Endodermal cell (in vitro differentiated cells): ENCODE results near the gene PTGER3. TPM values are rescaled to one million over a fixed set of nuclear protein-coding genes. Genes with fewer than 3 reads are reported as not detected.
A peak's percentile ranks its signal among the peaks of the same experiment; 100 is the strongest.

Source experiments
- DNase-seq: peaks from one replicate; pipeline ENCODE4 v3.0.0-alpha.2; 2017
- H3K27ac ChIP-seq: 2 replicates; pipeline ENCODE4 v1.5.1; 2013; ENCODE audit warnings: mild to moderate bottlenecking, low read depth, low read length, moderate library complexity
- H3K27me3 ChIP-seq: 2 replicates; pipeline ENCODE4 v1.6.1; 2013; ENCODE audit warnings: mild to moderate bottlenecking, low read length, moderate library complexity; ENCODE audit not compliant: insufficient read depth, control insufficient read depth, poor library complexity, severe bottlenecking
- H3K36me3 ChIP-seq: 2 replicates; pipeline ENCODE4 v1.7.0; 2013; ENCODE audit warnings: mild to moderate bottlenecking, low read length, moderate library complexity; ENCODE audit not compliant: control insufficient read depth, insufficient read depth
- H3K4me1 ChIP-seq: one replicate; pipeline ENCODE4 v1.7.0; 2013; ENCODE audit warnings: low read length; ENCODE audit not compliant: control insufficient read depth, insufficient read depth
- H3K4me3 ChIP-seq: 2 replicates; pipeline ENCODE4 v1.5.1; 2013; ENCODE audit warnings: mild to moderate bottlenecking, low read length, moderate library complexity
- H3K9ac ChIP-seq: 2 replicates; pipeline ENCODE4 v1.6.1; 2013; ENCODE audit warnings: mild to moderate bottlenecking, low read length, moderate library complexity; ENCODE audit not compliant: poor library complexity, severe bottlenecking; ENCODE audit errors: extremely low read depth
- H3K9me3 ChIP-seq: 2 replicates; pipeline ENCODE4 v1.6.1; 2013; ENCODE audit warnings: mild to moderate bottlenecking, low read length, moderate library complexity; ENCODE audit not compliant: control insufficient read depth
- H3K27ac Mint-ChIP-seq: 2 replicates; pipeline ENCODE4 v1.8.0; 2020; ENCODE audit warnings: mixed read lengths
- H3K27me3 Mint-ChIP-seq: 2 replicates; pipeline ENCODE4 v1.8.0; 2021; ENCODE audit warnings: mild to moderate bottlenecking, mixed read lengths; ENCODE audit not compliant: insufficient read depth
- H3K36me3 Mint-ChIP-seq: 2 replicates; pipeline ENCODE4 v1.8.0; 2020; ENCODE audit warnings: low read depth, mixed read lengths
- H3K4me1 Mint-ChIP-seq: 2 replicates; pipeline ENCODE4 v1.8.0; 2020; ENCODE audit warnings: mixed read lengths
- H3K4me3 Mint-ChIP-seq: 2 replicates; pipeline ENCODE4 v1.8.0; 2020; ENCODE audit warnings: mild to moderate bottlenecking, moderate library complexity, mixed read lengths
- H3K9me3 Mint-ChIP-seq: 2 replicates; pipeline ENCODE4 v1.8.0; 2020; ENCODE audit warnings: mild to moderate bottlenecking, mixed read lengths
- WGBS, 2 experiments: methylation state at CpG; one replicate each; pipeline versions ENCODE4 v1.1.5 to v1.1.7; 2013; ENCODE audit warnings: missing lambda C conversion rate in 2 of 2, mixed read lengths in 1 of 2; ENCODE audit not compliant: insufficient coverage in 1 of 2, insufficient read length in 1 of 2; 5-methylcytosine and 5-hydroxymethylcytosine counted together
- microRNA-seq: library from miRNA; unstranded; fragments of <30 nt; microRNA quantifications from one replicate; pipeline ENCODE4 v1.2.0, GENCODE V29; 2020; ENCODE audit warnings: borderline microRNAs expressed
- total RNA-seq, 2 donors: library from RNA; stranded (reverse); fragmentation: NEBNext Ultra II Directional in 1 of 2; extraction: Animal tissue kit (Norgen Biotek cat#: 25700) in 1 of 2; gene quantifications; 2 replicates in 1 of 2; 3 replicates in 1 of 2; pipeline ENCODE4 v1.2.1, GENCODE V29; 2021
- TF ChIP-seq, protein P1 (sequence below): fragments of 200-600 bp; sonication (generic); conservative IDR thresholded peaks from 2 replicates; pipeline ENCODE4 v1.5.0; 2021; ENCODE audit warnings: antibody characterized with exemption, mild to moderate bottlenecking

PTGER3 gene
- total RNA-seq, 2 donors from 2014 or later: 0.13 to 0.18 TPM

DNA sequence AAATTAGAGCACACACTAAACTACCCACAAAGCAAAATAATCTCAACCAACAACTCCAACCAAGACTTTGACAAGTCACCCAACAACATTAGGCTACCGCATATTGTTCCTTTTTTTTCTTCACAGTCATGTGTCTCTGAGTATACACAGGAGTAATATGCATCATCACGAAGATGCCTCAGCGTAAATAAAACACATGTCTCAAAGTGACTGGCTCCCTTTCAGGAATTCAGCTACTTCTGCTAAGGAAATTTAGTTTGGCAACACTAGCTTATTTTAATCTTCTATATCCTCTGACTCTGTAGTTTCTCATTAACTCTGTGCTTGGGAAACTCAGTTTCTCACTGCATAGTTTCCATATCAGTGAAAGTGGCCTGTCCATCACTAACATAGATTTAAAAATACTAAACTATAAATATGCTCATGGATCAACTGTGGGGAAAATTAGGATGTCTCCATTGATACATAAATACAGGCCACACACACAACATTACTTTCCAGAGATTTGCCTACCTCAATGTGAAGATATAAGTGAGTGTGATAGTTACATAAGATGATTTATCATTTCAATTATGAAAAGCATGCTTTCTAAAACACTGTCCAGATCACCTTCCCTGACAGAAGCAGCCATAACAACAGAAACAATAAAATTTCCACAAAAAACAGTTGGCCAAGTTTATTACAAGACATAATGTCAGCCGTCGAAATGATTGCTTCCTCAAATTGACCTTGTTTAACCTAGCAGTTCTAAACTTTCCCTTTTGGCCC, 113.2 kb downstream of the PTGER3 start:
- H3K36me3 Mint-ChIP-seq: no peaks in the 10 kb centered on the region
- 88 to 92% methylated on average over 5 of the region's 5 CpGs for WGBS, 2 experiments
- H3K27ac Mint-ChIP-seq: no peak overlapping the region
- Histone ChIP-seq H3K36me3 (no peaks in the 10 kb centered on the region), H3K4me3 (no peak overlapping the region), H3K9me3 (peaks cover 15% of the 10 kb centered on the region), H3K27me3 (no peaks in the 10 kb centered on the region), H3K4me1 (no peaks in the 10 kb centered on the region), H3K27ac (no peak overlapping the region), H3K9ac (no peak overlapping the region)
- no peak for DNase-seq
- no peaks in the 10 kb centered on the region for H3K4me1 Mint-ChIP-seq
- peaks cover 13% of the 10 kb centered on the region for H3K9me3 Mint-ChIP-seq
- no peak overlapping the region for H3K4me3 Mint-ChIP-seq
- no peaks in the 10 kb centered on the region for H3K27me3 Mint-ChIP-seq
- TF ChIP-seq, protein P1, sequence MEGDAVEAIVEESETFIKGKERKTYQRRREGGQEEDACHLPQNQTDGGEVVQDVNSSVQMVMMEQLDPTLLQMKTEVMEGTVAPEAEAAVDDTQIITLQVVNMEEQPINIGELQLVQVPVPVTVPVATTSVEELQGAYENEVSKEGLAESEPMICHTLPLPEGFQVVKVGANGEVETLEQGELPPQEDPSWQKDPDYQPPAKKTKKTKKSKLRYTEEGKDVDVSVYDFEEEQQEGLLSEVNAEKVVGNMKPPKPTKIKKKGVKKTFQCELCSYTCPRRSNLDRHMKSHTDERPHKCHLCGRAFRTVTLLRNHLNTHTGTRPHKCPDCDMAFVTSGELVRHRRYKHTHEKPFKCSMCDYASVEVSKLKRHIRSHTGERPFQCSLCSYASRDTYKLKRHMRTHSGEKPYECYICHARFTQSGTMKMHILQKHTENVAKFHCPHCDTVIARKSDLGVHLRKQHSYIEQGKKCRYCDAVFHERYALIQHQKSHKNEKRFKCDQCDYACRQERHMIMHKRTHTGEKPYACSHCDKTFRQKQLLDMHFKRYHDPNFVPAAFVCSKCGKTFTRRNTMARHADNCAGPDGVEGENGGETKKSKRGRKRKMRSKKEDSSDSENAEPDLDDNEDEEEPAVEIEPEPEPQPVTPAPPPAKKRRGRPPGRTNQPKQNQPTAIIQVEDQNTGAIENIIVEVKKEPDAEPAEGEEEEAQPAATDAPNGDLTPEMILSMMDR: no peak

DNA sequence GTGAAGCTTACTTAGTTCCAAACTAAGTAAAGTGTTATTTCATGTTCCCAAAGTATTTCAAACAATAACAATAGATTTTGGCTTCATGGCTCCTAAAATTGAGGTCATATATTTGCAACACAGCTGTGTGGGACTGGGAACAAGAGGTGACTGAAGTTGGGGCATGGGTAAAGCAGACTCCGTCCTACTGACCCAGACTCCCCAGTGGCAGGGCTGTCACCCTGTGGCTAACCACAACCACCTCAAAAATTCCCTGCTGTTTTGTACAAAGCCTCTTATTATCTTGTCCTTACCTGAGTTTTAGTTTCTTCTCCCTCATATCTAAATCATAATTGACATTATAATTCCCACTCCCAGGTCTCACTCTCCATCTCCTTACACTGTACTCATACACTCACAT, 117.6 kb downstream of the PTGER3 start:
- 88% methylated on average over 1 of the region's 1 CpG; no CpG with 5 or more reads in 1 of the 2 experiments for WGBS, 2 experiments
- no peaks in the 10 kb centered on the region for H3K27me3 Mint-ChIP-seq
- H3K27ac ChIP-seq: no peak overlapping the region

DNA sequence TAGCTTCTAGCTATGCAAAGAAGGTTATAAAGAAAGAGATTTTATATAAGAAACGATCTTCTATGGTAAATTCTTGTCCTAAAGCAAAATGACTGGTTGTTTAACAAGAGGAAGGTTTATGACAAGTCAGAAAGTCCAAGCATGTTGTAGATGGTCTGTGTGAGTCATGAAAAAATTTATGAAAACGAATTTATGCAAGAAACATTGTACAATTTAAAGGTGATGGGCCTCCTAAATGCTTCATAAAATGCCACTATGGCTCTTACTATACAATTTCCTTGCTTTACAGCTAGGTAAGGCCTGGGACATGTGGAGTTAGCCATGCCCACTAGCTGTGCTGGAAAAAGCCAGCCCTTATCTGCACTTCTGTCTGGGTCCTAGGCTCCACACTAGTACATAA, 125.4 kb downstream of the PTGER3 start:
- no peak for DNase-seq

More for the DNA sequence above, 117.6 kb downstream of the PTGER3 start:
- no peak overlapping the region for H3K4me3 Mint-ChIP-seq
- peaks cover 2% of the 10 kb centered on the region for H3K9me3 Mint-ChIP-seq
- TF ChIP-seq, protein P1: no peak
- no peaks in the 10 kb centered on the region for H3K36me3 Mint-ChIP-seq
- no peaks in the 10 kb centered on the region for H3K36me3 ChIP-seq
- H3K27me3 ChIP-seq: no peaks in the 10 kb centered on the region
- H3K27ac Mint-ChIP-seq: no peak overlapping the region
- H3K9me3 ChIP-seq: peaks cover 8% of the 10 kb centered on the region
- no peaks in the 10 kb centered on the region for H3K4me1 ChIP-seq
- DNase-seq: no peak
- no peak overlapping the region for H3K9ac ChIP-seq
- H3K4me3 ChIP-seq: no peak overlapping the region
- no peaks in the 10 kb centered on the region for H3K4me1 Mint-ChIP-seq

More for the DNA sequence above, 125.4 kb downstream of the PTGER3 start:
- no peaks in the 10 kb centered on the region for H3K36me3 Mint-ChIP-seq
- Histone ChIP-seq H3K27ac (no peak overlapping the region), H3K9ac (no peak overlapping the region), H3K9me3 (peaks cover 42% of the 10 kb centered on the region), H3K4me1 (no peaks in the 10 kb centered on the region), H3K27me3 (no peaks in the 10 kb centered on the region), H3K4me3 (peak overlapping the region; percentile 25), H3K36me3 (no peaks in the 10 kb centered on the region)
- H3K27ac Mint-ChIP-seq: no peak overlapping the region
- peaks cover 46% of the 10 kb centered on the region for H3K9me3 Mint-ChIP-seq
- 49 to 67% methylated on average over 2 of the region's 2 CpGs for WGBS, 2 experiments
- TF ChIP-seq, protein P1: no peak
- H3K4me1 Mint-ChIP-seq: no peaks in the 10 kb centered on the region
- H3K4me3 Mint-ChIP-seq: no peak overlapping the region
- H3K27me3 Mint-ChIP-seq: no peaks in the 10 kb centered on the region

Small RNA genes within 50 kb of the gene (microRNA-seq; reads per million reads assigned to microRNA genes)
- gene MIR186: 36.6 reads per million, percentile 62 among the genes with 10 or more reads in this experiment

Other genes starting within 250 kb of the PTGER3 start
- gene ZRANB2, start 33.2 kb upstream of the PTGER3 start, total RNA-seq: 10 to 100 TPM; 82.4 to 94.0 TPM